C4-2B (cell line): ENCODE measurements around the gene ZNF547.

Source experiments
- H3K27ac ChIP-seq: fragments of 450-650 bp; 2 replicates; pipeline ENCODE4 v1.5.1; 2017
- CTCF ChIP-seq: fragments of 450-650 bp; conservative IDR thresholded peaks from 2 replicates; pipeline ENCODE4 v1.5.1; 2017; ENCODE audit warnings: mild to moderate bottlenecking
- ZFX ChIP-seq: fragments of 450-650 bp; IDR thresholded peaks from 2 replicates; pipeline ENCODE4 v1.6.1; 2017

ZNF547 gene

DNA sequence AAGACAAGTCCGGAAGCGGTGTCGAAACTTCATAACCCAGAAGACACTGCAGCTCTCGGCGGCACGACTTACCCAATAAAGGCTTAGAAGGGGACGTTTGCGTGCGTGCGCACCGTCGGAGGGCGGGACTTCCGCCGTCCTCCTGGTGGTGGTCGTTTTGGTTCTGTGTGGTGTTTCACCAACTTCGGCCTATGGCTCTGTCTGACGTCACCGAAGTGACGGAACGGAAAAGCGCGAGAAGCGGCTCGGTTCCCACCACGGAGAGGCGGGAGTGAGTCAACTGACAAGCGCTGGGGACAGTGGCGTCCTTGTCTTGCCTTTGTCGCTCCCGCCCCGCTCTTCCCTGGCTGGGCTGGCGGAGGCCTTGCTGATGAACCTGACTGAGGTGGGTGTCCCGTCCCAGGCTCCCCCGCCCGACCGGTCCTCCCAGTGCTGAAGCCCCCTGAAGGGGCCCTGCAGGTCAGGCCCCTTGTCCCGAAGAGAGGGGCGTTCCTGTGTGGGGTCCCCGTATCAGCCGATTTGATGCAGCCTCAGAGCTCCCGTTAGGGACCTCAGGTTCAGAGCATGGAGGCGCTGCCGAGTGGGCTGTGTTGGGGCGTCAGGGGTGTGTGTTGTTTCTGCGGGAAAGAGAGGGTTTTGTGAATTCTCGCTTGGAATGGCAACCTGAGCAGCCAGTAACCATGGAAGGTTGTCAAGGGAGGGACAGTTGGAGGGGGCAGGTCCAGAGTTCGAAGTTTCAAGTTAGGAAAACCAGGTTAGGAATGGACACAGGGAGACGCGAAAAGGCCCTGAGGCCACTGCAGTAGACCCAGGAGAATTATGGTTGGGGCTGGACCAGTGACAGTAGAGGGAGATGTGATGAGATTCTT, 26.6 kb downstream of the ZNF547 start, which contains the start of gene ZNF548:
ZNF548 (plus strand) TSS at position 125 of the 869 bp plus-strand sequence; CDS start at position 371, 246 bp downstream.
- TF ChIP-seq ZFX, result peak; percentile 45
- no peak; the same call in 1 of the 2 replicates for TF ChIP-seq CTCF
- peak within 1 kb of the TSS; percentile 80 for H3K27ac ChIP-seq

DNA sequence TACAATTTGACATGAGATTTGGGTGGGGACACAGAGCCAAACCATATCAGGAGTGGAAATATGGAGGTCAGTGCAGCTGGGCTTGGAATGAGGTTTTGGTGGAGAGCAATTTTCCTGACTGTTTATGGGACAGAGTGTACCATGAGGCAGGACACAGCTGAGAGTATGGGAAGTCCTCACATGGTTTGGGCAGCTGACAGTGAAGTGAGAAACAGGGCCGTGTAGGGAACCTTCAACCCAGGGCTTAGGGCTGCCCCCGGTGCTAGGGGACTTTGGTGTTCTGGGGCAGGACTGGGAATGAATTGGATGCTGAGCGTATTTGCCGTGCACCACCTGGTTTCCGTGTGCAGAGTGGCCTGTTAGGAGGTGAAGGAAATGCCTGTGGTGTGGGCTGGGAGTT, 32.4 kb downstream of the ZNF547 start:
- H3K27ac ChIP-seq, result no peak overlapping the region
- TF ChIP-seq ZFX (no peak), CTCF (no peak)

- TF ChIP-seq ZFX, result no peak
- no peak for TF ChIP-seq CTCF
- no peak overlapping the region for H3K27ac ChIP-seq
Measured at GRCh38 chr19:57398868-57399267, 35.5 kb downstream of the ZNF547 start.

- H3K27ac ChIP-seq, result no peak overlapping the region
- no peak for TF ChIP-seq CTCF
- no peak for TF ChIP-seq ZFX
Measured at GRCh38 chr19:57403737-57404563, 40.6 kb downstream of the ZNF547 start.

GRCh38 chr19:57406516-57407123, 43.3 kb downstream of the ZNF547 start:
- TF ChIP-seq CTCF, result peak; percentile 81
- no peak for TF ChIP-seq ZFX
- H3K27ac ChIP-seq, result no peak overlapping the region

DNA sequence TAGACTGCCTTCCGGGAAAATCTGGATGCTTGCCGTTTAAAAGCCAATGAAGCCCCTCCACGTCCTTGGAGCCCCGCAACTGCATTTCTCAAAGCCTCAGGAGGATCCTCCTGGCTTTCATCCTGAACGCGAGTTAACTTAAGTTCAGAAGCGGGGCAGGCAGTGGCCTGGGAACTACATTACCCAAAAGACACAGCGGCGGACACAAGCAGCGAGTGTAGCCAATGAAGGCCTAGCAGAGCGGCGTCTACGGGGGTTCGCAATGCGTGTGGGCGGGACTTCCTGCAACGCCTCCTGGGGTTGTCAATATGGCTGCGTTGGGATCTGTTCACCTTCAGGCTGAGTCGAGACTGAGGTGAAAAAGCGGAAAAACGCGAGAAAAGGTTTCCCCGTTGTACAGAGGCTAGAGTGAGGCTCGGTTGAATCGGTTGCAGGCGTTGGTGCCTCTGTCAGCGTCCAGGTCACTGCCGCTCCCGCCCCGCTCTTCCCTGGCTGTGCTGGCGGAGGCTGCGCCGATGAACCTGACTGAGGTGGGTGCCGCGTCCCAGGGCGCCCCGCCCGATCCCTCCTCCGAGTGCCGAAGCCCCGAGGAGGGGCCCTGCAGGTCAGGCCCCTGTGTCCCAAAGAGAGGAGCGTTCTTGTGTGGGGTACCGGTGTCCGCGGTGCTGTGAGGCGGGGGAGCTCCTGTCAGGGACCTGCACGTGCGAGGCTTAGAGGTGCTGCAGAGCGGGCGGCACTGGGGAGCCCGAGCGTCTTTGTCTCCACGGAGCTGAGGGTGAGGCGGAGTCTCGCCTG, 47.7 kb downstream of the ZNF547 start, which contains the start of gene ZNF17:
ZNF17 (plus strand) TSS at position 285 of the 795 bp plus-strand sequence. CDS start 2,455 bp downstream, outside the sequence.
- no peak for TF ChIP-seq ZFX
- no peak for TF ChIP-seq CTCF
- H3K27ac ChIP-seq, result peak within 1 kb of the TSS; percentile 66
